GM12873 (cell line): ENCODE measurements around the gene DAAM1.

Experiments
- TF ChIP-seq, protein P1 (sequence below): IDR thresholded peaks from 2 replicates; pipeline ENCODE4 v1.5.1; 2012; ENCODE audit warnings: low read depth, mild to moderate bottlenecking, moderate library complexity, low read length, control low read depth; ENCODE audit not compliant: insufficient read depth; ENCODE audit errors: missing control alignments

DAAM1 gene

GRCh38 chr14:59208224-59208814 lies 19.9 kb downstream of the DAAM1 start:
- TF ChIP-seq, protein P1, sequence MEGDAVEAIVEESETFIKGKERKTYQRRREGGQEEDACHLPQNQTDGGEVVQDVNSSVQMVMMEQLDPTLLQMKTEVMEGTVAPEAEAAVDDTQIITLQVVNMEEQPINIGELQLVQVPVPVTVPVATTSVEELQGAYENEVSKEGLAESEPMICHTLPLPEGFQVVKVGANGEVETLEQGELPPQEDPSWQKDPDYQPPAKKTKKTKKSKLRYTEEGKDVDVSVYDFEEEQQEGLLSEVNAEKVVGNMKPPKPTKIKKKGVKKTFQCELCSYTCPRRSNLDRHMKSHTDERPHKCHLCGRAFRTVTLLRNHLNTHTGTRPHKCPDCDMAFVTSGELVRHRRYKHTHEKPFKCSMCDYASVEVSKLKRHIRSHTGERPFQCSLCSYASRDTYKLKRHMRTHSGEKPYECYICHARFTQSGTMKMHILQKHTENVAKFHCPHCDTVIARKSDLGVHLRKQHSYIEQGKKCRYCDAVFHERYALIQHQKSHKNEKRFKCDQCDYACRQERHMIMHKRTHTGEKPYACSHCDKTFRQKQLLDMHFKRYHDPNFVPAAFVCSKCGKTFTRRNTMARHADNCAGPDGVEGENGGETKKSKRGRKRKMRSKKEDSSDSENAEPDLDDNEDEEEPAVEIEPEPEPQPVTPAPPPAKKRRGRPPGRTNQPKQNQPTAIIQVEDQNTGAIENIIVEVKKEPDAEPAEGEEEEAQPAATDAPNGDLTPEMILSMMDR: no peak

DNA sequence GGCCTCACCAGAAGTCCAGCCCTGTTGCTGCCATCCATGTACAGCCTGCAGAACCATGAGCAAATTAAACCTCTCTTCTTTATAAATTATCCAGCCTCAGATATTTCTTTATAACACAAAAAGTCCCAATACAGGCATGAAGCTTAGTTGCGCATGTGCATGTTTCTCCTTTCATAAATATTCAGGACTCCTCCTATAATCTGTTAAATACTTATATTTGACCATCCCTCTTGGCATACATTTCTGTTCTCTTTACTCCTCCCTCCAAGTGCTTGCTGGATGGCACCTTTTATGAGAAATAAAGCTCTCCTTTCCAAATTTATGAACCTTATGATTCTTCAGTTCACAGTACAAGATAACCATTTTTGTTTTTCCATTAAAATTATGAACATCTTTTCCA lies 20.5 kb downstream of the DAAM1 start:
- TF ChIP-seq, protein P1: no peak

- TF ChIP-seq, protein P1: no peak
Measured at GRCh38 chr14:59210621-59211020, 22.2 kb downstream of the DAAM1 start.

GRCh38 chr14:59213368-59214315 lies 25.2 kb downstream of the DAAM1 start:
- TF ChIP-seq, protein P1: no peak

GRCh38 chr14:59214702-59215302 lies 26.3 kb downstream of the DAAM1 start:
- TF ChIP-seq, protein P1: no peak

- TF ChIP-seq, protein P1: no peak
Measured at GRCh38 chr14:59215322-59215721, 26.9 kb downstream of the DAAM1 start.

DNA sequence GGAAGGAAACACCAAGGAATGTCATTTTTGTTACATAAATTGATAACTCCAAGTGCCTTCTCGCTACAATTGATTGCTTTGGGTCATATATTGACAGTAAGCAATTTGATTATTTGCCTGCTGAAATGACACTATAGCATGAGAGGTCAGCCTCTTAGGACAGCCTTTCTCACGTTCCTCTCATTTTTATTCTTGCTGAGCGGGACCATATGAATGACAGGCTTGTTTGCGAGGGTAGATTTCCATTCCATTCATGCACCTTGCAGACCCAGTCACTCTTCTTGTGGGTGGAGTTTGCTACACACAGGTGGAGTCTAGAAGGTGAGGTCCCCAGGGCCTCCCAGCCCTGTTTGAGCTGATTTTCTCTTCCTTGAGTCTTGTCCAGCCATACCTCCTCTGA lies 27.3 kb downstream of the DAAM1 start:
- TF ChIP-seq, protein P1: no peak
